ENCODE results near the gene RGS13.

The RGS13 gene

GRCh38 chr1:192595299-192595698, 40.6 kb upstream of the RGS13 start:
- no peak for DNase-seq (ENCODE audit: low read depth)
- H3K4me3 ChIP-seq (ENCODE audit: low read depth, low read length) = no peak overlapping the region
- no peak for TF ChIP-seq CTCF (IDR thresholded peaks at IDR 0.05; ENCODE audit: low read depth, low read length, missing control alignments)

GRCh38 chr1:192598589-192598988, 37.4 kb upstream of the RGS13 start:
- H3K4me3 ChIP-seq (ENCODE audit: low read depth, low read length) = no peak overlapping the region
- DNase-seq (ENCODE audit: low read depth) = no peak
- TF ChIP-seq CTCF (IDR thresholded peaks at IDR 0.05; ENCODE audit: low read depth, low read length, missing control alignments) = no peak

- no peak for TF ChIP-seq CTCF (IDR thresholded peaks at IDR 0.05; ENCODE audit: low read depth, low read length, missing control alignments)
- DNase-seq (ENCODE audit: low read depth) = no peak
- H3K4me3 ChIP-seq (ENCODE audit: low read depth, low read length) = no peak overlapping the region
Observed at GRCh38 chr1:192600275-192600674, 35.7 kb upstream of the RGS13 start.

GRCh38 chr1:192601143-192601542, 34.8 kb upstream of the RGS13 start:
- H3K4me3 ChIP-seq (ENCODE audit: low read depth, low read length) = no peak overlapping the region
- TF ChIP-seq CTCF (IDR thresholded peaks at IDR 0.05; ENCODE audit: low read depth, low read length, missing control alignments) = no peak
- no peak for DNase-seq (ENCODE audit: low read depth)

GRCh38 chr1:192601567-192601966, 34.4 kb upstream of the RGS13 start:
- no peak for DNase-seq (ENCODE audit: low read depth)

GRCh38 chr1:192602757-192603156, 33.2 kb upstream of the RGS13 start:
- H3K4me3 ChIP-seq (ENCODE audit: low read depth, low read length) = no peak overlapping the region
- DNase-seq (ENCODE audit: low read depth) = no peak
- no peak for TF ChIP-seq CTCF (IDR thresholded peaks at IDR 0.05; ENCODE audit: low read depth, low read length, missing control alignments)

More at GRCh38 chr1:192601567-192601966, 34.4 kb upstream of the RGS13 start:
- TF ChIP-seq CTCF (IDR thresholded peaks at IDR 0.05; ENCODE audit: low read depth, low read length, missing control alignments) = no peak
- H3K4me3 ChIP-seq (ENCODE audit: low read depth, low read length) = no peak overlapping the region

GRCh38 chr1:192603218-192603787, 32.6 kb upstream of the RGS13 start:
- TF ChIP-seq CTCF (IDR thresholded peaks at IDR 0.05; ENCODE audit: low read depth, low read length, missing control alignments) = no peak
- no peak overlapping the region for H3K4me3 ChIP-seq (ENCODE audit: low read depth, low read length)
- no peak for DNase-seq (ENCODE audit: low read depth)
